ENCODE results near the gene EMD.

Gene EMD

GRCh38 chrX:154355776-154356140 is 23.3 kb upstream of the EMD start:
- DNase-seq, result no peak

GRCh38 chrX:154356596-154356995 is 22.5 kb upstream of the EMD start:
- DNase-seq, result no peak

- DNase-seq, result no peak
Measured at GRCh38 chrX:154357205-154357604, 21.9 kb upstream of the EMD start.

DNA sequence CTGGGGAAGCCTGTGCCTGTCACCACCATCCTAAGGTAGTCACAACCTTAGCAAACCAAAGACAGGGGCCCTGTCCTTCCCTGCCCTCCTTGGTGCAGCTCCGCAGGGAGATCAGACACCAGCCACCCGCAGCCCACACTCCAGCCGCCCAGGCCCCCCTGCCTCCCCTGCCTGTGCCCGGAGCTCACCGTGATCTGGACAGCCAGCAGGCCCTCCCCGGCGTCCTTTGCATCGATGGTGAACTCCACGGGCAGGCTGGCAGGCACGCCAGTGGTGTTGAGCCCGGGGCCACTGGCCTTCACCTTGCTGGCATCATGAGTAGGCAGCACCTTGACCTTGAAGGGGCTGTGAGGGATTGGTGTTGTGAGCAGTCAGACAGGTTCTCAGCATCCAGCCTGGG is 21.1 kb upstream of the EMD start:
- DNase-seq, result no peak

GRCh38 chrX:154358829-154359228 is 20.3 kb upstream of the EMD start:
- DNase-seq, result no peak

DNA sequence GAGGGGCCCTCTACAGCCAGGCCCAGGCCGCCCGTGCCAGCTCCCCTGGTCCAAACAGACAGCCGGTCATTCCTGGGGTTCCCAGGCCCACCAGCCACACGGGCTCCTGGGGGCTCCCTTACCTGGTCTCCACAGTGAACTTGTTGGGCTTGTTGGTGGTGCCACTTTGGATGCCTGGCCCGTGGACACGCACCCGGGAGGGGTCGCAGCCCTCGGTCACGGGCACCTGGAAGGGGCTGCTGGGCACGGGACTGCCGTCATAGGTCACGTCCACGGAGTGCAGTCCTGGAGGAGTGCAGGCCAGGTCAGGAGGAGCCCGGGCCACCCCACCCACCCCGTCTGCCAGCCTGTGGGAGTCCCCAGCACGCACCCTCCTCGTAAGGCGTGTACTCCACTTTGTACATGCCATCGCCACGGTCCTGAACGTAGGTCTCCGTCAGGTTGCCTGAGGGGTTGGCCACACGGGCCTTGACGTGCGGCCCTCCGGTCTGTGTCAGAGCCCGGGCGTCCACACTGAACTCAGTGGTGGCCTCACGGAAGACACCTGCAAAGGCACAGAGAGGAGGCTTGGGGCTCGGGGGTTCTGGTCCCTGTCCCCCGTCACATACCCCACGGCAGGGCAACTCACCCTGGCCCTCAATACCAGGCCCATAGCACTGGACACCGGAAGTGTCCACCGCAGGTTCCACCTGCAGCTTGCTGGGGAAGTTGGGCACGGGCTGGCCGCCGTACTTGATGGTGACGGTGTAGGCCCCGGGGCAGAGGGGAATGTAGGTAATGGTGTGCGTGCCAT is 19.5 kb upstream of the EMD start:
- DNase-seq, result no peak

DNA sequence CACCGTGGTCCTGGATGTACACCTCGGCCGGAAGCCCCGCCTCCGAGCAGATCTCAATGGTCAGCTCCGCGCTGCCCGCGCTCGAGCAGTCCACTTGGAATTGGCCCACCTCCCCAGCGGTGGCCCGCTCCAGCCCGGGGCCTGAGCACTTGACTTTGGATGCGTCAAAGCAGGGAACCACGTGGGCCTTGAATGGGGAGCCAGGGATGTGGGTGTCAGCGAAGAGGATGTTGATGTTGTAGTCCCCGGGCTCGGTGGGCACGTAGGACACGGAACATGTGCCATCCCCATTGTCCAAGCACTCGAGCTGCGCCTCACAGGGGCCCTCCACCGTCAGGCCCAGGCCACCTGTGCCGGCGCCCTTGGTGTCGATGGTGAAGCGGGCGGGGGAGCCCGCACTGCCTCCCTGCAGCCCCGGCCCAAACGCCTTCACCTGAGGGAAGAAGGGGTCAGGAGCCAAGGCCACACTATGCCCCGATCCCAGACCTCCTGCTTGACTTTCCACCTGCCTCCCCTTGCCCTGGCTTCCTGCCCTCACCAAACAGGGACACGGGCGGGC is 18.9 kb upstream of the EMD start:
- no peak for DNase-seq

GRCh38 chrX:154362085-154362742 is 16.9 kb upstream of the EMD start:
- no peak for DNase-seq

DNA sequence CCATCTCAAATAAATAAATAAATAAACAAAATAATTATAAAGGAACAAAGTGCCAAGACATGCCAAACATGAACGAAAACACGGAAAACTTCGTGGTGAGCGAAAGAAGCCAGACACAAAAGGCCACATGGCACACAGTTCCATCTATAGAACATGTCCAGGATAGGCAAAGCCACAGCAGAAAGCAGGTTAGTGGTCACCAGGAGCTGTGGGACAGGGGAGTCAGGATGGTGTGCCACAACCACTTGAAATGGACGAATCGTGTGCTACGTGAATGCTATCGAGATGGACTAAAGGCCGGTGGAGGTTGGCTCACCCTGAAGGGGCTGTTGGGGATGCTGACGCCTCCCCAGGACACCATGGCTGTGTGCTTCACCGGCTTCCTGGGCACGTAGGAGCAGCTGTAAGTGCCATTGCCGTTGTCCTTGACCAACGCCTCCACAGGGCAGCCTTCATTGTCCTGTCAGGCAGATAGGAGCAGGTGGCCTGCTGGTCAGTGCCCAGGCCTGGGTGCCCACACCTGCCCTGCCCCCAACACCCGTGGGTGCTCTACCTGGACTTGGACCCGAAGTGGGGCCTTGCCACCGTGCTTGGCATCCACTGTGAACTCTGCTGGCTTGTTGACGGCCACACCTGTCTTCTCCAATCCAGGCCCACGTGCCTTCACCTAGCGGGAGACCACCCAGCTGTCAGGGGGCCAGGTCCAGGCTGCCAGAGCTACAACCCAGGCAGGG is 15.2 kb upstream of the EMD start:
- DNase-seq, result no peak

- no peak for DNase-seq
Measured at GRCh38 chrX:154365052-154365600, 14.0 kb upstream of the EMD start.

DNA sequence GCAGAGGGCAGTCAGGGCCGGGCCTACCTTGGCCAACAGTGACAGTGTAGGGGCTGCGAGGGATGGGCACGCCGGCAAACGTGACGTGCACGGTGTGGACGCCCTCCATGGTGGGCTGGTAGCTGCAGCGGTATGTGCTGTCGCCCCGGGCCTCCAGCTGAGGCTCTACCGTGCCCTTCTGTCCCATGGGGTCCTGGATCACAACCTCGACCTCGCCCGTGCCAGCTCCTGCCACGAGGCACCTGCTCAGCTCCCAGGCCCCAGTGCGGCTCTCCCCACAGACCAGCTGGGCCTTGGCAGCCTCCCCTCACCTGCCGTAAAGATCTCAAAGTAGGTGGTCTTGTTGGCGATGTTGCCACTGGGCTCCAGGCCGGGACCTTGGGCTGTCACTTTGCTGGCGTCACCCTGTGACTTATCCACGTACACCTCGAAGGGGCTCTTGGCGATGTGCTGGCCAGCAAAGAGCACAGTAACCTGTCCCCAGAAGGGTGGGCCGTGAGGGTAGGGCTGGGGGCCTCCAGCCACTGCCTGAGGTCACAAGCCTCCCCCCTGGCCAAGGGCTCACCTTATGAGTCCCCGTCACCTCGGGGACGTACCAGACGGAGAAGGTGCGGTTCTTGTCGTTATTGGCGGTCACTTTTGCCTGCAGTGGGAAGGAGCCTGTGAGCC is 13.0 kb upstream of the EMD start:
- no peak for DNase-seq

- DNase-seq, result no peak
Measured at GRCh38 chrX:154366666-154367055, 12.4 kb upstream of the EMD start.

DNA sequence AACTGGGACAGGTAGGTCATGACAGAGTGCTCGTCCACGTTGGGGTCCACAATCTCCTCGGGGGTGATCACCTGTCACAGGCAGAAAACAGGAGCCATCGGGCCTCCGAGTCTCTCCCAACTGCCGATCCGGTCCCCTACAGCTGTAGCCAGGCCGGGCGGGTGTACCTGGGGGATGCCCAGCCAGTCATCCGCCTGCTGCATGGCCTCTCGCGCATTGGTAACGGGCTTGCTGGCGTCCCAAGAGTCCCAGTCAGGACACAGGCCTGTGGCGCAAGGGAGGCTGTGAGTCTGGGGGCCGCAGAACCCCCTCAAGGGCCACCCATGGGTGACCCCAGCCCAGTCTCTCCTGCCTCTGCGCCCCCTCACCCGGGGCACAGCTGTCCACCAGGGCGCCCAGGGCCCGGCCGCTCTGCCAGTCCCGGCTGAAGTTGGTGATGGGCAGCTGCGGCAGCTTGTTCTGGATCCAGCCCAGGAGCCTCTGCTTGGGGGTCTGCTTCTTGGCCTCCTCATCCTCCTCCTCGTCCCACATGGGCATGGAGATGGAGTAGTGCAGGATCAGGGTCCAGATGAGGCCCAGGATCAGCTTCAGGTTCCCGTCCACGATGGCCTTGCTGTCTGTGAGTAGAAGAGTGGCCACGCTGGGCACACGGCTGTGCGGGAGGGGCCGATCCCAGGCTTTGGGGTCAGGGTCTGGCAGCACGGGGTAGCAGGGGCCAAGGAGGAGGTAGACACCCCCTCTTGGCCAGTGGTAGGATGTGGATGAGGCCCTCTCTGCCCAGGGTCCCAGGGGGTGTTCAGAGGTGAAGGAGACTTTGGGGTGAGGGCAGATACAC is 11.4 kb upstream of the EMD start:
- no peak for DNase-seq

DNA sequence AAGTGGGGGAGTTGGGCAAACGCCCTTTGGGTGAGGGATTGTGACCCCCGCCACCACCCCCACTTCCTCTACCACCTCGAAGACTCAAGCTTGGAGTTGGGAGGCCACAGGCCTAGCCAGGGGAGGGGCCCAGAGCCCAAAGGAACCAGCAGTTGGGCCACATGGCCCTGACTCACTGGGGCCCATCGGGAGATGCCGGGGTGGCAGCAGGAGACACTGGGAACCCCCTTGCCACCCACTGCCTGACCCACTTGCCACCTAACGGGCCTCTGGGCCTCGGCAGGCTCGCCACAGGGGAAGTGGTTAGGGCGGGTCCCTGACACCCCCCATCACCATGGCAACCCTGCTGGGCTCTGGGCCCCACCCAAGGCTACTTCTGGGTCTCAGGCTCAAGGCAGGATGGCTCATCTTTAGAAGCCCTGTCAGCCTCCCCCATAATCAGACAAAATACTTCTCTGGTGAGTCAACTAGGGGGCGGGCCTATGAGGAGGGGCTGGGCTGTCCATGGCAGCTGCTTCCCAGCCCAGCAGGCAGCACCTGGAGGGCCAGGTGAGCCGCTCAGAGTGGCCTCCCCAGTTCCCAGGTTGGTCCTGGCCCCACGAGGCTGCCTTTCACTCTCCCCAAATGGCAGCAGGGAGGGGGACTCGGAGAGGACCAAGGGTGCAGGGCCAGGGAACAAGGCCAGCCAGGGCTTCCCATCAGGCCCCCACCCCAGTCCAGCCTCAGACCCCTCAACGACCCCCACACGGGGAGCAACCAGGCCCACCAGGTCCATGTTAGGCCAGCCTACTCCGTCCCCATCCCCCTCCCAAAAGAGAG is 10.3 kb upstream of the EMD start:
- DNase-seq, result peak; percentile 79 to 98 (median 82)

- peak; percentile 57 to 79 (median 64) for DNase-seq
Measured at GRCh38 chrX:154369449-154370299, 9.4 kb upstream of the EMD start.

DNA sequence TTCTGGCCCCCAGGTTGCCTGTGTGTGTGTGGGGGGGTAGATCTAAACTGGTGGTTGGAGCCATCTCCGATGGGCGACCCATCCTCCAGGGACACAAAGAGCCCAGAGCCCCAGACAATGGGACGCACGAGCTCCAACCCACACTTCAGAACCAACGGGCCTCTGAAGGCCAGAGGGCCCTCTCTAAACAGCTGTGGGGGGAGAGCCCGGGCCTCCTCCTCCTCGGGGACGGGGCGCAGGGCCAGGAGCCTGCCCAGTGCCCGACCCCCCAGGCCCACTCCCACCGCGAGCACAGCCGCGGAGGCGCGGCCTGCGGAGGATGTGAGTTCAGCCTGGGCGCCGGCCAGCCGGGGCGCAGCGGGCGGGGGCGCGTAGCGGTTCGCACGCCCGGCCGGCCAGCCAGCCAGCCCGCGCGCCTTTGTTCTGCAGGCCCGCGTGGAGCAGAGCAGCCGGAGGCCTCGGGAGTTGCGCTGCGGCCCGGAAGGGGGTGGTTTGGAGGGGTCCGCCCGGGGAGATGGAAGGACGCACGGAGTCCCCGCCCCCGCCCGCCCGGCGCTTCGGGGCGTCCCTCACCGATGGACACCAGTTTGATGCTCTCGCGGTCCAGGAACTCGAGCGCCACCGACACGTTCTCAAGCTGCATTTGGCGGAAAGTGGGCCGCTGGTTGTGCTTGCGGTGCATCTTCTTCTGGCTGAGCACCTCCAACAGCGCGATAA is 8.6 kb upstream of the EMD start:
- no peak for DNase-seq

DNA sequence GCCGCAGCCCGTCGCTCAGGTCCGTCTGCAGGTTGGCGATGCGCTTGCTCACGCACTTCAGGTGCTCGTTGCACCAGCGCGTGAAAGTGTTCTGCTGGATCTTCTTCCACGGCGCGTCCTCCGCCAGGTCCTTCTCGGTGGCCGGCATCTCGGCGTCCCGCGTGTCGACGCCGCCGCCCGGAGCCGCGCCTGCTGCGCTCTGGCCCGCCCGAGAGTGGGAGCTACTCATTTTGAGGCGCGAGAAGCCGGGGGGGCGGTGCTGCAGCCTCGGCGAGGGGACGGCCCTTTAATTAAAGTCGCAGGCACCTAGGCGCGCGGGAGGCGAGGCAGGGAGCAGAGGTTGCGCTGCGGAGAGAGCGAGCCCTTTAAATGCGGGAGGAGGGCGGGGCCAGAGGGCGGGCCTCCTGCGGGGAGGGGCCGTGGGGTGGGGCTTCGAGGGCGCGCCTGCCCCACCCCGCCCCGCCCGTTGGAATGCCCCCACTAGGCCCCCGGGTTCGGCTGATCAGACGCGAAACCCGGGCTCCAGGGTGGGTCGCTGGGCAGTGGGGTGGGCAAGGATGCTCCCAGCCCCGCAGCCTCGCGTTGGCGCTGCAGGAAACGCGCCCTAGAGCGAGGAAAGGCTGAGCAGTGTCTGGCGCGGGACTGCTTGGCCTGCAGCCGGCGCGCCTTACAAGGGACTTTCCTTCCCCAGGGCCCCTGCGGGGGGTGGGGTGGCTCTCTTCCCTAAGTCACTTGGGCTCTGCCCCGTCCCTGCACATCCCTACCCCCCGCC is 7.9 kb upstream of the EMD start:
- DNase-seq, result peak; percentile 84 to 95 (median 88)

DNA sequence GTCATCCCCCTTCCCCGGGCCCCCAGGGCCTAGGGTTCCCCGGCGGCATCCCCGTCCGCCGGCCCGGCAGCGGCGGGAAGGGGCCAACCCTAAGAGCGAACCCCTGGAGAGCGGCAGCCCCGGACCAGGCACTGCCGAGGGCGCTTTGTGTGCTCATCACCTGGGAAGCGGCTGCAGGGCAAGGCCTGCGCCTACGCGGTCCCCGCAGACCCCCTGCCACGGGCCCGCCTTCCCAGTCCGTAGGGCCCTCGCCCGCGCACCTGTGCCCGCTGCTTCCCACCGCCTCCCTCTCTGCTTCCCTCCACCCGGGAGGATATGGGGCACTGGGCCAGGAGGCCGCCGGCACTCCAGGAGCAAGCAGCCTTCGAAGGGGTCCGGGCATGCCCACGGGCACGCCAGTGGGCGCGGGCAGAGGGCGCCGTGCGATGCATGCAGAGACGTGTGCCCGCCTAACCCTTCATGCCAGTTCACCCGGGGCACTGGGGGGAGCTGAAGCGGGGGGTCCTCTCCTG is 7.2 kb upstream of the EMD start:
- DNase-seq, result no peak

All from T-helper 1 cell (primary cell).